GM18526 (cell line): ENCODE measurements around the gene CHD9NB.

ENCODE experiments used
- POLR2A ChIP-seq: IDR thresholded peaks from 3 replicates; pipeline ENCODE4 v1.6.1; 2011; ENCODE audit not compliant: insufficient read length; ENCODE audit errors: extremely low read depth

Gene CHD9NB

DNA sequence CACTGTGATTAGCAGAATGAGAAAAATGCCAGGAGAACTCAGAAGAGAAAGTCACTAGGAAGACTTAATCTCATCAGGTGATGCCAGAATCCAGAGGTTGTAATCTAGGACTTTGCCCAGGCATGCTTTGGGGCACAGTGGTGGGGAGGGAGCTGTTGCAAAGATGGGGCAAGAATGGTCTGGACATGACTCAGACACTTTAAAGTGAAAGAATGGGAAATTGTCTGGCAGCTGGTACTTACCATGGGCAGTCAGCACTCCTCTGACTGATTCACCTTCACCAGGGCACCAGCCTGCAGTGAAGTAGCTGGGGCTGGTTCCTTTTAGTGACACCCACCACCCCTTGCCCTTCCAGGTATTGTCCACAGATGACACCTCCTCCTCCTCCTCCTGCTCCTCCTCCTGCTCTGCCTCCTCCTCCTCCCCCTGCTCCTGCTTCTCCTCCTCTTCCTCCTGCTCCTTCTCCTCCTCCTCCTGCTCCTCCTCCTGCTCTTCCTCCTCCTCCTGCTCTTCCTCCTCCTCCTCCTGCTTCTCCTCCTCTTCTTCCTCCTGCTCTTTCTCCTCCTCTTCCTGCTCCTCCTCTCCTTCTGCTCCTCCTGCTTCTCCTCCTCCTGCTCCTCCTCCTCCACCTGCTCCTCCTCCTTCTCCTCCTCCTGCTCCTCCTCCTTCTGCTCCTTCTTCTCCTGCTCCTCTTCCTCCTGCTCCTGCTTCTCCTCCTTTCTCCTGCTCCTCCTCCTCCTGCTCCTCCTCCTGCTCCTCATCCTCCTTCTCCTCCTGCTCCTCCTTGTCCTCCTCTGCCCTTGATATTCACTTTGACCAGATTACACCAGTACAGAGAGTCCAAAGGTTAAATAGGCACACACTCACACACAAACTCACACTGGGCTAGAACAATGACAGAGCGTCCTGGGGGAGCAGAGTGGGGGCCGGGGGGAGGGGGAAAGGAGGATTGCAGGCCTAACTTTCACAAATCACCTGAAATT lies at the start of gene CHD9NB:
Gene CHD9NB (minus strand): TSS at position 379 of the 983 bp plus-strand sequence. CDS start 8,739 bp downstream, outside the sequence.
- no peak for TF ChIP-seq POLR2A

DNA sequence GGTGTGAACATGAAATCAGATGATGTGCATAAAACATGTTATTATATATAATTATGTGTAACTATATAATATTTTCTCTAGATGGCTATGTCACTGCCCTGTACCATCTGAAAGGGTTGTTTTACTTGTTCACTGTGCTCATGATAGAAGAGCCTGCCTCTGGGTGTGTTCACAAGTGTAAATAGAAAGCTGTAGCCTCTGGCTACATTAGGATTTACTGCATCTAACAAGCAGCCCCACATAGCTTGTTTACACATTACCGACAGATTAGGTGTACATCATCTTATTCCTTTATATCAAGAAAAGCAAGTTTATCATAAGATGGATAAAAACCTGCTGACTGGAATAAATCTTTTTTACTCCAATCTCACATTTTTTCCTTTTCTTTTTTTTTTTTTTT lies 48.2 kb upstream of the CHD9NB start:
- no peak for TF ChIP-seq POLR2A

DNA sequence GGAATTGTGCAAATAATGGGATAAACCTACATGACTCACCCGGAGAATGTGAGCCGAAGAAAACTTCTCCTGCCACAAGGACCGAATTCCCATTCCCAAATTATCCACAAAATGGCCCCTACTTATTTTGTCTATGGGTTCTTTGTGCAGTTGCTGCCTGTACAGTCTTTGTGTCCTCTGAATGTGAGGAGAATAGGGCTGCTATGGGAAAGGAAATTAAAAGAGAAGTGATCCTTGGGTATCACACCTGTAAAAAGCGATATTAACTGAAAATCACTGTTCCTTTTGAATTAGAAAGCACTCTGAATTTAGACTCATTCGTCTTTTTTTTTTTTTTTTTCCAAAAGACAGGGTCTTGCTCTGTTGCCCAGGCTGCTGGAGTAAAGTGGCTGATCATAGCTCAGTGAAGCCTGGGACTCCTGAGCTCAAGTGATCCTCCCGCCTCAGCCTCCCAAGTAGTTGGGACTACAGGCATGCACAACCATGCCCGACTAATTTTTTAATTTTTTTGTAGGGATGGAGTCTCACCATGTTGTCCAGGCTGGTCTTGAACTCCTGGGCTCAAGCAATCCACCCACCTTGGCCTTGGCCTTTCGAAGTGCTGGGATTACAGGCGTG lies 47.5 kb upstream of the CHD9NB start:
- TF ChIP-seq POLR2A, result no peak

DNA sequence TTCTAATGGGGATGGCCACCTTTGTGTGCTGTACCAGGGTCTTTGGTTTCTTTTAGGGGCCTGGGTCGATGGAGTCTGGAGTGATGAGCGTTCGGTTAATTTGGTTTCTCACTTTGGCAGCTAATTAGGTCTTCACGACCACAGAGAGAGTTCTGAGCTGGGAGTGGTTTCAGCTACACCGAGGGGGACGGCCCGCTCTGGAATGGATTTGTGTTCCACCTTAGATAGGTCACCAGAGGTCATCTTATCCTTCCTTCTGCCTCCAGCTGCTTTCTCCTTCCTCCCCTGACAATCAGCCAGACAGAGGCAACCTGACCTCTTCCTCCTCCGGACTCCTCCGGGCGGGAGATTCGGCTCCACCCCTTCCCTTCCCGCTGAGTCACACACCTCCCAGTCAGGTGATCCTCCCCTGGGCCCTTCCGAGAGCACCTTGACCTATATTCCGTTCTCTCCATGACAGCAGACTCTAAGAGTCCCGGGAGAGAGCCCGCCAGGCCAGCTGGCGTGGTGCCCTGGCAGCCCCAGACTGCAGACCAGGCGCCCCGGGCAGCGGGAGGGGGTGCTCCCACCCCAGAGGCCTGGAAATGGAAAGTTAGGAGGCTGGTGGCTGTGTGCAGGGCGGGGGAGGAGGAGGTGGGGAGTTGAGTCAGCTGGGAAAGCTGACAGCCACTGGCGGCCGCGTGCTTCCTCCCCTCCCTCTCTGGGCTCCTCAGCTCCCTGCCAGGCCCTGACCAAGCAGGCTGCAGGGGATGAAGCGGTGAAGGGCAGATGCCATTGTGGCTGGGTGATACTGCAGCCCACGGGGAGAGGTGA lies 46.8 kb upstream of the CHD9NB start:
- TF ChIP-seq POLR2A, result peak; percentile 43

DNA sequence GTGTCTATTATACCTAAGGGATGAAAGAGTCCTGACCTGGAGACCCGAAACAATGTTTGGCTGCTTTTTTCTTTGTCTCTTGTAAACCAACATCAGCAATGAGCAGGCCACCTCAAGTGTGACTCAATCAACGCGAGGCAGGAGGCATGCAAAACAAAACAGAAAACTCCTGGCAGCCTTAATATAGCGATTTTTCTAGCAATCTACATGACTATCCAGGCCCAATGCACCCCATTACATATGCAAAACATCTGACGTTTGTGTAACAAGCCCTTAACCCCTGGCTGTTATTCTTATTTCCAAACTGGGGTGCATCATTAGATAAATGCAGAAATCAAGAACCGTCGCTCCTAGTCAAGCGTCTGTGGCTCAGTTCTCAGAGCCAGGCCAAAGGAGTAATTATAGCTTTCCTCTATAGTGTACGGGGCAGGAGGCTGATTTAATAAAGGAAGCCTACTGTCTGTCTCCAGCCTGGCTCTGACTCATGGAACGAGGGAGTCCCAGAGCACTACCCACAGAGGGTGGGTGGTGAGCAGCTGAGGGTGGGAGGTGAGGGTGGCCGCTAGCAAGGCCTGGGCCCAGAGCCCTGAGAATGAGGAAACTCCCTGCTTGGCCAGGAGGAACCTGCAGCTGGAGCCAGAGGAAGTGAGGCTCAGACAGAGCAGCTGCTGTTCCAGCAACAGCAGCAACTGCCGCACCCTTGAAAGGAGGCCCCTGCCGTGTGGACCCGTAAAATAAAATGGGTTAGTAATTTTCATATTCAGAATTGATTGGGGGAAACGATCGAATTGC lies 46.0 kb upstream of the CHD9NB start:
- TF ChIP-seq POLR2A, result peak; percentile 44

DNA sequence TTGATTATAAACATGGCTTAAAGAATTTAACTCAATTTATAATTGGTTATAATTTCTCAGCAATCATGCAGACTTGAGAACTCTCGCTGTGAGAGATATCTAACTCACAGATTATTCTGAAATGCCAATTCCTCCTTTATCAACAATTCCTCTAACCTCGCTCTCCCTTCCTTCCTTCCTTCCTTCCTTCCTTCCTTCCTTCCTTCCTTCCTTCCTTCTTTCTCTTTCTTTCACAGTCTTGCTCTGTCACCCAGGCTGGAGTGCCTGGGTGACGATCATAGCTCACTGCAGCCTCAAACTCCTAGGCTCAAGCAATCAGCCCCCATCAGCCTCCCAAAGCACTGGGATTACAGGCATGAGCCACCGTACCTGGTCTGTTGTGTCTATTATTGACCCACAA lies 44.5 kb upstream of the CHD9NB start:
- no peak for TF ChIP-seq POLR2A

DNA sequence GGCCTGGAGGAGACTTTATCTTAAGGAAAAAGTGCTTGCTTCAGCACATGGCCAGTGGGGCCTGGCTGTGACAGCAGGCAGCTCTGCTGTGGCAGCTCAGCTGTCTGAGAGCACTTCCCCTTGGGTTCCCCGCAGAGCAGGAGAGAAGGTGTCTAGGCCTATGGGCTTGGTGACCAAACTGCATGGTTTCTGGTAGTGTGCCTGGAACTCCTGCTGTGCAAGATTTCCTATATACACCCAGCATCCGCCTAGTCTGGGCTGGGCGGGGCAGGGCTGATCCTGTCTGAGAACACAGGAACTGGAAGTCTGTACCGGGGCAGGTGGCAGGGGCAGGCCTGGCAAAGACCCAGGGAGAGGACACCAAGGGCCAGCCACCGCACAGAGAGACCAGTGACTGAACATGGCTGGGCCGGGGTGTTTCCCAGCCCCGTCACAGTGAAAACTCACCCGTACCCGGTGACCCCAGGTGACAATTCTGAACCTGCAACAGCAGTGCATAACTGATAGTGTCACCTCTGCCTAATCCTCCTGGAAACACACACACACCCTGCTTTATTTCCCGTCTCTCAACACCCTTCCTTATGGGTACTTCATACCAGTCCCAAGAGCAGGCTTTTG lies 41.4 kb upstream of the CHD9NB start:
- peak; percentile 34 for TF ChIP-seq POLR2A

DNA sequence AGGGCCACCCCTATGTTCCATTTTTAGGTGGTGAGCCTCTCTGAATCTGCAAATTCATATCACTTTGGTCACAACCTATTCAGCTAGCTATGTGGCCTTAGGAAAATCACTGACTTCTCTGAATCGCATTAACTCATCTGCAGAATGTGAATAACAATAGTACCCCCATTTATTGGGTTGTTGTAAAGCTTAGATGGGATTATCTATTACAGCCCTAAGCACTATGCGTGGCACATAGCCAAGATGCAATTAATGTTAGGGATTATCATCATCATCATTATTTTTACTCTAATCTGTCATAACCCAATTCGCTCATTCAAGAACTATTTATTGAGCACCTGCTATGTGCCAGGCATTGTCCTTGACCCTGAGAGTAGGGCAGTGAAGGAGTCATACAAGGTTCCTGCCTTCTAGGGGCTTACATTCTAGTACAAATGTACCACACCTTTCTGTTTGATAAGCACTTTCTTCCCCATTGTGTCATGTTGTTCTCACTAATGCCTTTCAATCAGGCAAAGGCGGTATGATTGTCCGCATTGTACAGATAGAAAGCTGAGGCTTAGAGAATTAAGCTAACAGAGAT lies 40.6 kb upstream of the CHD9NB start:
- no peak for TF ChIP-seq POLR2A

DNA sequence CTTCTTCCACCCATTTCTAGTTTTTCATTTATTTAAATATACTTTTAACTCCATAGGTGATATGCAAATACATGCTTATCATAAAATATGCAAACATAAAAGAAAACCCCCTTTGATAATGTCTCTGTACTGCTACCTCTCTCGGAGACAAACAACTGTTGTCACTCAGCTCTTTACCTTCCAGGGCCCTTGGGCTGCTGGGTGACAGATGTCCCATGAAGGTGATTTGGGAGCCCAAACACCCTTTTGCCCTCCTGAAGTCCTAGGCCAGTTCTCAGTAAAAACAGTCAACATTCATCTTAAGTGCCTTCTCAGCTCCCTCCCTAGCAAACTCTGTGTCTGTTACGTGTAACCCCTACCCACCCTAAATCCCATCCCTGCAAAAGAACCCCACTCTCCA lies 39.6 kb upstream of the CHD9NB start:
- TF ChIP-seq POLR2A, result no peak

DNA sequence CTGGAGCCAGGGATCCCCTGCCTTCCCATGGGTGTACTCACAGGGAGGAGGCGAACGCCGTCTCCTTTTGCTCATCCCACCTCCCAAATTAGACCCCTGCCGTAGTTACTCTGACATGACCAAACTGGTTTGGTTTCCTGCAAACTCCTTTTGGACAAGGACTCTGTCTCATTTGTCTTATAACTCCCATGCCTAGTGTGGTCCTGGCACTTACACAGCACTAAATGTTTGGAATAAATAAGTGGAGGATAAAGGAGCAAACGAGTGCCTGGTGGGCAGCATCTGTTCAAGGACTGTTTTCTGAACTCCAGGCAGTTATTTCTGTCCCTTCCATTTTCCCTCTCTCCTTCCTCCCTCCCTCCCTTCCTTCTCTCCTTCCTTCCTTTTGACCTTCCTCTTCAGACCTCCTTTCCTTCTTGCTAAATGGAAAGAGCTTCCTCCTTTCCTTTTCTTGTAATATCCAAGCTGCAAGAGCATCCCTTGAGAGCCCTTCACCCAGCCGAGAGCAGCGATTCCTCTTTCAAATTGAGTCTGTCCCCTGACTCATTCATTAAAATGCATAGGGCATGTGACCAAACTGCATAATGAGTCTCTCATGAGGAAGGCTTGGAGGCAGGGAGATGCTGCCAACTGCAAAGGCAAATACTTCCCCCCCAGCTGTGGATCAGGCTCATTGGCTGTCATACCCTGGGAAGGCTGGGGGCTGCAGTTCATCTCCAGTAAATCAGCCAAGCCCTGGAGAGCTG lies 38.9 kb upstream of the CHD9NB start:
- TF ChIP-seq POLR2A, result no peak

DNA sequence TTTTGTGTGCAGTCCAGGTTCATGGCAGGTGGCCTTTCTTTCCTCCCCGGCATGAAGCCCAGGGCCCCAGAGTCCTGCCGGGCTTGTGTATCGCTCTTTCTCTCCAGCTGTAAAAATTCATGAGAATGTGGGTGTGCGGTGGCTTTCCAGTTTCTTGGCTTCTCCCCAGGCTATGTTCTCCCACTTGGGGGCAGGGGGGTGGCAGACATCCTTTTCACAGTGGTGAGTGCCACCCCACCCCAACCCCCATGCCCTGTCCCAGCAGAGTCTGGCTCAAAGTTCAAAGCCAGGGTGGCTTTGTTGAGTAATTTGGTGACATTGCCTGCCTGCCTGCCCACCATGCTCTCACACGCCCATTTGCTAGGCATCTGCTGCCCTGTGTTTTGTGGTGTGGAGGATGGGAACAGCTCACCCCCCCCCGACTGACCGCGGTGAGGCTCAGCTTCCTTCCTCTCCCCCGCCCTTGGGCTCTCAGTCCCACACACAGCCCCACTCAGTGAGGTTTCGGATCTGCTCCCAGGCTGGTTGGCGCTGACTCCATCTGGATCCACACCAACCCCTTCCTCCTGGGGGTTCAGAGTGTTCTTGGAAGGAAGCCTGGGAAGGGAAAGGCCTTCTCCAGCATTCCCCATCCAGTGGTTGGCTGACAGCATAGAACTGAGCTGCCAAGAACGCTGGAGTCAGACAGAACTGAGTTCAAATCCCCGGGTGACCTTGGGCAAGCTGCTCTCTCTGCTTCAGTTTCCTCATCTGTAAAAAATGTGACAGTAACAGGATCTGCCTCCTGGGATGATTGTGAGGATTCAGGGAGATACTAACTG lies 38.1 kb upstream of the CHD9NB start:
- TF ChIP-seq POLR2A, result peak; percentile 32

DNA sequence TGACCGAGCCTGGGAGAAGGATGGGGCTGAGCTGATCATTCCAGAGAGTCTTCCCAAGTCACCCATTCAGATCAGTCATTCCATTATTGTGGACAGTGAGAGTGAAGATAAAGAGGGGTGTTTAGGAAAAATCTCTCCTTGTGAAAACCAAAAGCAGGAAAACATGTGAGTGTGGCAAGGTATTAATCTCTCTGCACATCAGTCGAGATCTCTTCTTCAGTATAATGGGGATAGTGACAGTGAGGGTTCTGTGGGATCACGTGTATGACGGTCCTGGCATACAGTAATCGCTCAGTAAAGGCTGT lies 37.5 kb upstream of the CHD9NB start:
- no peak for TF ChIP-seq POLR2A
